Keratinocyte (primary cell): Measurements from ENCODE around the gene HACE1. TPM values are rescaled to one million over a fixed set of nuclear protein-coding genes. Genes with fewer than 3 reads are reported as not detected.
"Not testable (repeated sequence)": the region's sequence is repeated elsewhere in the genome, so short reads cannot be mapped to it uniquely, and the experiment has no call there.

ENCODE experiments used
- DNase-seq: peaks from one replicate; pipeline ENCODE4 v3.0.0-alpha.2; 2011; ENCODE audit warnings: low read depth, missing footprints, low spot score
- FAIRE-seq: peaks from 2 replicates; lab custom pipeline; 2011; peaks lifted over from hg19 to GRCh38; lab: Jason Lieb, UNC
- H2AFZ ChIP-seq: 2 replicates; pipeline ENCODE4 v1.6.0; 2012; ENCODE audit warnings: low read length, control low read depth, inconsistent platforms; ENCODE audit not compliant: control insufficient read depth
- H3K27ac ChIP-seq: 2 replicates; pipeline ENCODE4 v1.5.1; 2011; ENCODE audit warnings: low read length; ENCODE audit not compliant: control insufficient read depth, insufficient read depth
- H3K27me3 ChIP-seq: 3 replicates; pipeline ENCODE4 v1.6.0; 2011; ENCODE audit warnings: low read length; ENCODE audit not compliant: control insufficient read depth, insufficient read depth; ENCODE audit errors: extremely low read depth
- H3K36me3 ChIP-seq, 2 experiments: 2 replicates in 1 of 2; 3 replicates in 1 of 2; pipeline ENCODE4 v1.5.1; 2011; ENCODE audit warnings: low read length in 2 of 2, mild to moderate bottlenecking in 1 of 2; ENCODE audit not compliant: control insufficient read depth in 2 of 2, insufficient read depth in 2 of 2; ENCODE audit errors: extremely low read depth in 1 of 2
- H3K4me1 ChIP-seq: 3 replicates; pipeline ENCODE4 v1.5.1; 2011; ENCODE audit warnings: low read length; ENCODE audit not compliant: control insufficient read depth, insufficient read depth; ENCODE audit errors: extremely low read depth
- H3K4me2 ChIP-seq: 3 replicates; pipeline ENCODE4 v1.6.0; 2011; ENCODE audit warnings: low read depth, low read length; ENCODE audit not compliant: control insufficient read depth, insufficient read depth; ENCODE audit errors: extremely low read depth
- H3K4me3 ChIP-seq, 3 experiments: fragments of 200-600 bp in 1 of 3; sonication (generic) in 1 of 3; 2 replicates in 2 of 3; 3 replicates in 1 of 3; pipeline ENCODE4 v1.5.1; 2011 to 2016; ENCODE audit warnings: low read length in 3 of 3, mild to moderate bottlenecking in 3 of 3, control low read depth in 2 of 3, inconsistent platforms in 1 of 3, low read depth in 1 of 3, mixed read lengths in 1 of 3, mixed run types in 1 of 3, moderate library complexity in 1 of 3; ENCODE audit not compliant: control insufficient read depth in 2 of 3, insufficient read depth in 2 of 3; ENCODE audit errors: extremely low read depth in 1 of 3
- H3K79me2 ChIP-seq: 2 replicates; pipeline ENCODE4 v1.6.0; 2012; ENCODE audit warnings: low read length; ENCODE audit not compliant: control insufficient read depth, insufficient read depth
- H3K9ac ChIP-seq: 3 replicates; pipeline ENCODE4 v1.6.0; 2011; ENCODE audit warnings: low read length; ENCODE audit not compliant: control insufficient read depth, insufficient read depth; ENCODE audit errors: extremely low read depth
- H3K9me1 ChIP-seq: 3 replicates; pipeline ENCODE4 v1.6.0; 2011; ENCODE audit warnings: low read length; ENCODE audit not compliant: control insufficient read depth, insufficient read depth; ENCODE audit errors: extremely low read depth
- H3K9me3 ChIP-seq: 2 replicates; pipeline ENCODE4 v1.5.1; 2012; ENCODE audit warnings: low read depth, low read length; ENCODE audit not compliant: control insufficient read depth
- H4K20me1 ChIP-seq: 3 replicates; pipeline ENCODE4 v1.6.0; 2011; ENCODE audit warnings: low read length; ENCODE audit not compliant: control insufficient read depth, insufficient read depth; ENCODE audit errors: extremely low read depth
- CTCF ChIP-seq, 3 experiments: IDR thresholded peaks in 1 of 3; conservative IDR thresholded peaks in 1 of 3; optimal IDR thresholded peaks in 1 of 3; 2 replicates in 2 of 3; 3 replicates in 1 of 3; pipeline versions ENCODE3 to v1.5.1; 2011; ENCODE audit warnings: low read length in 3 of 3, mild to moderate bottlenecking in 3 of 3, moderate library complexity in 2 of 3, control low read depth in 1 of 3, inconsistent platforms in 1 of 3; ENCODE audit not compliant: insufficient read depth in 2 of 3; ENCODE audit errors: extremely low read depth in 1 of 3
- EZH2 ChIP-seq: IDR thresholded peaks from one replicate; pipeline ENCODE4 v1.6.1; 2012; ENCODE audit warnings: inconsistent platforms, mild to moderate bottlenecking, low read length, moderate library complexity
- dilution Hi-C: fragments of 300-500 bp; cut with MboI; formaldehyde crosslinking; loops from one replicate; pipeline ENCODE4 v1.7.0; 2020; ENCODE audit warnings: low sequenced_read_pairs; ENCODE audit not compliant: extremely low pct_ligation_motif_present
- polyA plus RNA-seq, 5 experiments: library from polyadenylated mRNA; depleted of rRNA in 3 of 5; stranded (reverse) in 3 of 5; stranded (forward) in 1 of 5; unstranded in 1 of 5; fragments of >200 nt; gene quantifications; 1 replicate in 1 of 5; 2 replicates in 3 of 5; 3 replicates in 1 of 5; pipeline versions ENCODE4 v1.2.1 to v1.2.3, GENCODE V29; 2011 to 2012; ENCODE audit warnings: missing spikeins in 2 of 5, low read depth in 1 of 5, low replicate concordance in 1 of 5

The HACE1 gene
- polyA plus RNA-seq, 1 donor (not counting 4 experiments of a cell fraction or from before 2014, with no cell fraction given): 7.4 TPM

- Histone ChIP-seq H2AFZ (no peak overlapping the region), H3K9me1 (no peaks in the 10 kb centered on the region), H3K79me2 (no peaks in the 10 kb centered on the region), H3K4me1 (no peaks in the 10 kb centered on the region), H3K9me3 (no peaks in the 10 kb centered on the region), H3K27ac (no peak overlapping the region), H3K9ac (no peak overlapping the region), H3K36me3 (no peaks in the 10 kb centered on the region), H3K27me3 (no peaks in the 10 kb centered on the region), H3K4me3 (no peak overlapping the region), H4K20me1 (no peaks in the 10 kb centered on the region), H3K4me2 (no peak overlapping the region)
- dilution Hi-C loops: no loop called here
- FAIRE-seq (no peak), DNase-seq (no peak)
- TF ChIP-seq CTCF (optimal IDR thresholded peaks at IDR 0.05 in 1 of 3, IDR thresholded peaks at IDR 0.05 in 1 of 3, conservative IDR thresholded peaks at IDR 0.05 in 1 of 3; ENCODE audit: extremely low read depth in 1 of 3, insufficient read depth in 2 of 3, low read length in 3 of 3) (no peak), EZH2 (no peak)
Measured at GRCh38 chr6:104843229-104843628, 16.5 kb downstream of the HACE1 start.

- no peak overlapping the region for H2AFZ ChIP-seq
- H3K79me2 ChIP-seq: no peaks in the 10 kb centered on the region
- no peak overlapping the region for H3K4me2 ChIP-seq
- H4K20me1 ChIP-seq: no peaks in the 10 kb centered on the region
- no peak overlapping the region for H3K4me3 ChIP-seq
- dilution Hi-C loops: no loop called here
- H3K27me3 ChIP-seq: no peaks in the 10 kb centered on the region
- no peaks in the 10 kb centered on the region for H3K4me1 ChIP-seq
- no peak overlapping the region for H3K9ac ChIP-seq
- no peaks in the 10 kb centered on the region for H3K9me1 ChIP-seq
- no peak for FAIRE-seq
- TF ChIP-seq EZH2: no peak
- no peak for TF ChIP-seq CTCF (optimal IDR thresholded peaks at IDR 0.05 in 1 of 3, IDR thresholded peaks at IDR 0.05 in 1 of 3, conservative IDR thresholded peaks at IDR 0.05 in 1 of 3; ENCODE audit: extremely low read depth in 1 of 3, insufficient read depth in 2 of 3, low read length in 3 of 3)
- no peaks in the 10 kb centered on the region for H3K9me3 ChIP-seq
- DNase-seq: no peak
- peaks cover 0 to 3% of the 10 kb centered on the region in 2 experiments for H3K36me3 ChIP-seq
- H3K27ac ChIP-seq: no peak overlapping the region
Measured at GRCh38 chr6:104837158-104837557, 22.6 kb downstream of the HACE1 start.

GRCh38 chr6:104836479-104837020, 23.2 kb downstream of the HACE1 start:
- H3K36me3 ChIP-seq, H3K4me1 ChIP-seq, H4K20me1 ChIP-seq, H3K79me2 ChIP-seq, H3K27me3 ChIP-seq, H3K4me2 ChIP-seq, H3K4me3 ChIP-seq, H3K9me3 ChIP-seq, H3K27ac ChIP-seq, dilution Hi-C loops, H2AFZ ChIP-seq, H3K9ac ChIP-seq, DNase-seq, FAIRE-seq, H3K9me1 ChIP-seq: not testable (repeated sequence)
